Measurements from ENCODE around the gene UAP1L1.
"Not testable (repeated sequence)": the region's sequence is repeated elsewhere in the genome, so short reads cannot be mapped to it uniquely, and the experiment has no call there.

Gene UAP1L1

DNA sequence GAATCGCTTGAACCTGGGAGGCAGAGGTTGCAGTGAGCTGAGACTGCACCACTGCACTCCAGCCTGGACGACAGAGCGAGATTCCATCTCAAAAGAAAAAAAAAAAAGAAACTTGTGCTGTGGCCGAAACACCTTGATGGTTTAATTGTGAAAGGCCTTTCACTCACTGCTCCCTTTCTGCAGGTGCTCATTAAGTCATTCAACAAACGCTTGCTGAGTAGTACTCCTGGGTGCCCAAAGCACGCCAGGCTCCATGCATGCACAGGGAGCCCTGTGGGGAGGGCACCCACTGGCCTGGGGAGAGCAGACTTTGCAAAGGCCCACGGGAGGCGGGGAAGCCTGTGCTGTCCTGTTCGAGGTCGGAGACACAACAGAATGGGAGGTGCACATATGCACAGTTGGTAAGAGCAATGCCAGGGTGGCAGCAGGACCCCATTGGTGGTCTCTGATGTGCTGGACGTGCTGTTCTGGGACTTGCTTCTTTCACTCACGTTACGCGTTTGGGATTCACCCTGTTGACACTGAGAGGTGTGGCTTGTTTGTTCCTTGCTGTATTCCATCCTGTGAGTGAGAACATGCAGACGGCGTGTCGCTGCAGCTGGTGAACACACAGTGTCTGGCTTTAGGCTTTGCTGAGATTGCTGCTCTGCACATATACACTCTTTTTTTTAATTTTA lies 20.4 kb upstream of the UAP1L1 start:
- DNase-seq (ENCODE audit: low read depth), result no peak

DNA sequence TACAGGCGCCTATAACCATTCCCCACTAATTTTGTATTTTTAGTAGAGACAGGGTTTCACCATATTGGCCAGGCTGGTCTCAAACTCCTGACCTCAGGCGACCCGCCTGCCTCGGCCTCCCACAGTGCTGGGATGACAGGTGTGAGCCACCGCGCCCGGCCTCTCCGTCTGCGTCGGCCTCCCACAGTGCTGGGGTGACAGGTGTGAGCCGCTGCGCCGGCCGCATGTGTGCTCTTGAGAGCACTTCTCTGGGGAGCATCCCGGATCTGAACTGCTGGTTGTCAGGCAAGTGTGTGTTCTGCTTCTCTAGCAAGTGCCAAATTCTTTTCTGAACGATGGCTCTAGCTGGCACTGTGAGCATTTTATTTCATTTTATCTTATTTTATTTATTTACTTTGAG lies 19.8 kb upstream of the UAP1L1 start:
- DNase-seq (ENCODE audit: low read depth), result no peak

- DNase-seq (ENCODE audit: low read depth), result no peak
These were observed 18.6 kb upstream of the UAP1L1 start for GRCh38 chr9:137058521-137059234.

GRCh38 chr9:137062384-137062783 lies 14.9 kb upstream of the UAP1L1 start:
- no peak for DNase-seq (ENCODE audit: low read depth)

DNA sequence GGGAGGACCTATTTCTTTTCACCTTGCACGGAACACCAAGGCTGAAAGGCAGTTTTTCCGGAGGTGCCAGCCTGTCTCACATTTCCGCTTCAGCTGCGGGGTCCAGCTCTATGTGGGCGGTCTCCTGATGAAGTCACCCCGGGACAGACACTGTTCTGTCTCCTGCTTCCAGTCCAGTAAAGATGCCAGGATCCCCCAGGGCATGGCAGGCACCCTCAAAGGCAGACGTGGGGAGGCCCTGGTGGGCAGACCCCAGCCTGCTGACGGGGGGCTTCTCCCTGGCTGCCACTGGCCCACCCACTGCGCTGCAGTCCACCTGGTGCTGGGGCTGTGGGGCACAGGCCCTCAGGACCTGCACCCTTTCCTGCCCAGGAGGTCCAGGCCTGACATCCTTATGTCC lies 14.5 kb upstream of the UAP1L1 start:
- DNase-seq (ENCODE audit: low read depth), result not testable (repeated sequence)

DNA sequence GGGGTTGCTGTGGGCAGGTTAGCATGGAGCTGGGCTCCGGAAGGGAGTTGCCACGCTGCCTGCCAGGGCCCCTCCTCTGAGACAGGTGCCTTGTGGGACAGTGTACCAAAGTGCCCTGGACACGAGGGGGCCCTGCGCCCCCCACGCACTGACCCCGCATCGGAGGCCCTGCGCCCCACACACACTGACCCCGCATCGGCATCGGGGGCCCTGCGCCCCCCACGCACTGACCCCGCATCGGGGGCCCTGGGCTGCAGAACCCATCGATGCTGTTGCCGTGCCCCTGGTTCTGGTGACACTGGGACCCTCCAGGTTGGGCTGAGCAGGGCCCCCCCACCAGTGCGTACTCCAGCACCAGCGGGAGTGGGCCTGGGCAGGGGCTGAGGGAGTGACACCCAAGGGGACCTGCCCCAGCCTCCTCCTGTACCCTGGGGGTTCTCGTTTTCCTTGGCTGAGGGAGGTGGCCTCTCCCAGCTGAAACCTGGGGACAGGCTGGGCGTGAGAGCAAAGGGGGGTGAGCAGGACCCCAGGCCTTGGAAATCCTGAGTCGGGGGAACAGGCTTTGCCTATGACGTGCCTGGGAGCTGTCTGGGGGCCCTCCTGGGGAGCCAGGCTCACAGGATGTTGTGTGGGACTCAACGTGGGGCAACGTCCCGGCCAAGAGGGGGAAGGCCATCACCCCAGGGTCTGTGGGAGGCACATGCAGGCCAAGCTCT lies 13.8 kb upstream of the UAP1L1 start:
- no peak for DNase-seq (ENCODE audit: low read depth)

- no peak for DNase-seq (ENCODE audit: low read depth)
These were observed 13.1 kb upstream of the UAP1L1 start for GRCh38 chr9:137064027-137064879.

DNA sequence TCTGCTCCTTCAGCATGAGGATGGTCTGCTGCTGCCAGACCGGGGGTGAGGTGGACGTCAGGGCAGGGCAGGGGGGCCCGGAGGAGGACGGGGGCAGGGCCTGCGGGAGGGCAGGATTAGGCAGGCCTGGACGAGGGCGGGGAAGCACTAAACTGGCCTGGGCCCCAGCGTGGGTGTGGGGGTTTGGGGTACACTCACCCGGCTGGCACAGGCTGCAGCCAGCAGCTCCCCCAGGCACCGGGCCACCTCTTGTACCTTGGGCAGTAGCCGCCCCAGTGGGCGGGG lies 12.5 kb upstream of the UAP1L1 start:
- no peak for DNase-seq (ENCODE audit: low read depth)

GRCh38 chr9:137065336-137065967 lies 11.9 kb upstream of the UAP1L1 start:
- no peak for DNase-seq (ENCODE audit: low read depth)

DNA sequence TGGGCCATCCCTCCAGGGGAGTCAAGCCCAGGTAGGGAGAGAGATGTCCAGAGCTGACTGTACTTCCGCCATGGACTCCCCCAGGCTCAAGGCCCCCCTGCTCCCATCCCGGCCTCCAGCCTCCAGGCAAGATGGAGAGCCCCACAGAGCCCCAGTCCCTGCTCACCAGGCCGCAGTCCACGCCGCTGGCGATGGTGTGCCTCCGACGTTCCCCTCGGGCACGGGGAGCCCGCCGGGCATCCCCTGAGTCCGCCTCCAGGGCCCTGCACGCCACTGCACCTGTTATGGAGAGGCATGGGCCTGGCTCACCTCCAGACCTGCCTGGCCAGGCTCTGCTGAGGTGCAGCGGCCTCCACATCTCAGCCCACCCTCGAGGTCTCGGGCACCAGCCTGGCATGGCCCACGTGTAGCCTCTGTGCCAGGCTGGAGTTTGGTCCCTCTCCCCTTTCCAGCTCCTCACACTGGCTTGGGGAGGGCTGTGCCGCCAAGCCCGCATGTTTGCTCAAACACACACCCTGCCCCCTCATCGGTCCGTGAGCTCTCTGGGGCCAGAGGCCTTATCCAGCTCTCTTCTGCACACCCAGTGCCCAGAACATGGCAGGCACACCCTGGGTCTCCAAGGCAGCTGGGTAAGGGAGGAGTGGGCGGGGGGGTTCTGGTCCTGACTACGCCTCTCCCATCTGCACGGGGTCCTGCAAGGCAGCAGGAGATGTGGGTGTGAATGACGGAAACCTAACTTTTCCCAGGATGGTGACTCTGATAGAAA lies 11.0 kb upstream of the UAP1L1 start:
- no peak for DNase-seq (ENCODE audit: low read depth)

DNA sequence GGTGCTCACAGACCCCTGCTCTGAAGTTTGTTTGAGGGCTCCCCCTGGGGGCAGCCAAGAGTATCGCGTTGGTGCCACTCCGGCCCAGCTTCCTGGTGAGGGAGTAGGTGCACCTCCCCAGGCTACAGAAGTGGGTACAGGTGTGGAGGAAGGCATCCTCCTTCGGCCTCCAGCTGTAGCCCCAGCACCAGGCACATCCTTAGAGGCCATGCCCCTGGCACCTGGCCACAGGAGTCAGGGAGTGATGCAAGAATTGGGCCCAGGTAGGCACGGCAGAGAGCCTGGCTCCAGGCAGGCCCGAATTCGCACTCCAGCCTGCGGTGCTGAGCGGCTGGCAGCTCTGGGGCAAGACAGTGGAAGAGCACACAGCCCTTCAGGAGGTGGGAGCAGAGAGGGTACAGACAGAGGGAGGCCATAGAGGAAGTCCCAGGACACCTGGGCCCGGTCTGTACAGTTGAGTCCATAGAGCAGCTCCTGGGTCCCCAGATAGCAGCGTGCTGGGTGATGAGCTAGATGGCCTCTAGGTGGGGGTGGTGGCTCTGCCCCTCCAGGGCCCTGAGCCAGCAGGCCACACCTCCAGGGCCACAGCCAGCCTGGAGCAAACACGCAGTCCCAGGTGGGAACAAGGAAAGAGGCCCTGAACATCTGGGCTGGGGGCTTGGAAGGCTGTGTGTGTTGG lies 9.3 kb upstream of the UAP1L1 start:
- DNase-seq (ENCODE audit: low read depth), result peak; percentile 75

GRCh38 chr9:137068539-137069507 lies 8.5 kb upstream of the UAP1L1 start:
- no peak for DNase-seq (ENCODE audit: low read depth)

DNA sequence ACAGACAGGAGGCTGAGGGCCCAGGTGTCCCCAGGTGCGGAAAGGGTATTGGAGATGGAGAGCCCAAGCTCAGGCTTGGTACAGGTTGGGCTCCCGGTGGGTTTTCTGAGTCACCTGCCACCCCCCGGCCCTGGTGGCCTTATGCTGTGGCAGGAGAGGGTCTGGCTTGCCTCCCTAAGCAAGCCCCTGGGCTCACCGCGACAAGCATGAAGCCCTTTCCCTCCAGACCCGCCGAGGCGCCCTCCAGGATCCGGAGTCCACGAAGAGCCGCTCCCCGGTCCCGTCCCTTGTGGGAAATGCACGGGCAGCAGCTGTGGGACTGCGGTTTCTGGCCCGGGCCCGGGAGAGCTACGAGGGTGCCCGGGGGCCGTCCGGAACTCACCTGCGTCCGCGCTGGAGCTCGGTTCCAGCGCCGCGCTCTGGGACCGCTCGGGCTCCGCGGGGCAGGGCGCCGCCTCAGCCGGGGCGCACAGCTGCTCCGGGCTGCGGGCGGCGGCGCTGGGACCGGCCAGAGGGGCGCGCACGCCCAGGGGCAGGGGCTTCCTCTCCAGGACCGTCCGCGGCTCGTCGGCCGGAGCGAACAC lies 7.7 kb upstream of the UAP1L1 start:
- no peak for DNase-seq (ENCODE audit: low read depth)

- DNase-seq (ENCODE audit: low read depth), result peak; percentile 74
These were observed 7.0 kb upstream of the UAP1L1 start, which contains the start of gene SAPCD2 for GRCh38 chr9:137070201-137070905. SAPCD2 (minus strand) TSS chr9:137070557; CDS start chr9:137070460, 97 bp downstream.

GRCh38 chr9:137070906-137071275 lies 6.4 kb upstream of the UAP1L1 start:
- no peak for DNase-seq (ENCODE audit: low read depth)

DNA sequence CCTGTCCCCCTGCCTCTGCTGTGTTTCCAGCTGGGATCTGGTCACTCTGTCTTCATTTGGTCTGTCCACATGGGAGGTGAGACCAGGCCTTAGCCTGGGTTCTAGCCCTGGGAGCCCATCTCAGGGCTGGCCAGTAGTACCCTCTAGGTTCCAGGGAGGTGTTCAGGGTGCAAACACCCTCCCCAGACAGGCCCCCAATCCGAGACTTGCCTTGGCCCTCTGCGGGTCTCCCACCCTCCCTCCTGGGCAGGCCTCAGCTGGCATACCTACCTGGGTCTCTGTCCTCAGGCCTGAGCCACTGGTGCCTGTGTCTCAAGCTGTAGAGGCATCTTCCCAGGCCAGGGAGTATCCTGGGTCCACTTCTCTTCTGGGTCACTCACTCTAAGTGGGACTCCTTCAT lies 6.0 kb upstream of the UAP1L1 start:
- DNase-seq (ENCODE audit: low read depth), result no peak

DNA sequence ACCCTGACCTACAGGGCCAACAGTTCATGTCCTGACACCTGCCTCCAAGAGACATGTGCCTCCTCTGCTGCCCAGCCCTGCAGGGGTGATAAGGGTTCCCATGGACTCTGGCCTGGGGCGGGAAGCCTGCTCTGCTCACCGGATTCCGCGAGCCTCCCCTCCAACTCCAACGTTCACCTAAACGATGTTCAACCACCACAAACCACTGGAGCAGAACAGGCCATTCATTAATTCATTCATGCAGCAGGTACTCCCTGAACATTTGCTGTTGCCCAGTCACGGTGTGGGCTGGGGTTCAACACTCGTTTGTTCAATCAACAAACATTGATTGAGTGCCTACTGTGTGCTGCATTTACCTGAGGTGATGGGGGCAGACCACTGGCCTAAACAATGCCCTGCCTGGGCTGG lies 3.3 kb upstream of the UAP1L1 start:
- no peak for DNase-seq (ENCODE audit: low read depth)

GRCh38 chr9:137074657-137075274 lies 2.6 kb upstream of the UAP1L1 start:
- no peak for DNase-seq (ENCODE audit: low read depth)

All from stimulated activated CD8-positive, alpha-beta memory T cell treated with anti-CD3 and anti-CD28 coated beads, Interleukin-4, amount 100 ng/mL, for 24 hours (primary cell).